Neural progenitor cell (in vitro differentiated cells): ENCODE measurements around the gene DOCK3. TPM values are rescaled to one million over a fixed set of nuclear protein-coding genes. Genes with fewer than 3 reads are reported as not detected.

Experiments used
- DNase-seq: peaks from one replicate; pipeline ENCODE4 v3.0.0-alpha.2; 2016; ENCODE audit warnings: low spot score
- H2AFZ ChIP-seq: fragments of 200-600 bp; sonication (generic); replicated peaks from 2 replicates; pipeline ENCODE4 v1.6.1; 2016; ENCODE audit warnings: antibody characterized with exemption
- H3F3A ChIP-seq: fragments of 200-600 bp; sonication (generic); 2 replicates; pipeline ENCODE4 v1.6.1; 2016; ENCODE audit warnings: antibody characterized with exemption, low read depth
- H3K27ac ChIP-seq: fragments of 200-600 bp; sonication (generic); 2 replicates; pipeline ENCODE4 v1.5.1; 2016; ENCODE audit warnings: mild to moderate bottlenecking
- H3K27me3 ChIP-seq: fragments of 200-600 bp; sonication (generic); 2 replicates; pipeline ENCODE4 v1.6.1; 2016; ENCODE audit warnings: mild to moderate bottlenecking, moderate library complexity
- H3K36me3 ChIP-seq: fragments of 200-600 bp; sonication (generic); 2 replicates; pipeline ENCODE4 v1.5.1; 2016
- H3K4me1 ChIP-seq: fragments of 200-600 bp; sonication (generic); 2 replicates; pipeline ENCODE4 v1.6.1; 2016; ENCODE audit warnings: mixed run types
- H3K4me2 ChIP-seq: fragments of 200-600 bp; sonication (generic); 2 replicates; pipeline ENCODE4 v1.6.1; 2016
- H3K4me3 ChIP-seq: fragments of 200-600 bp; sonication (generic); 2 replicates; pipeline ENCODE4 v1.5.1; 2016
- H3K79me2 ChIP-seq: fragments of 200-600 bp; sonication (generic); 2 replicates; pipeline ENCODE4 v1.6.1; 2016; ENCODE audit warnings: low read depth
- H3K9ac ChIP-seq: fragments of 200-600 bp; sonication (generic); 2 replicates; pipeline ENCODE4 v1.6.1; 2016
- H3K9me3 ChIP-seq: fragments of 200-600 bp; sonication (generic); 2 replicates; pipeline ENCODE4 v1.5.1; 2016; ENCODE audit warnings: low read depth
- H4K20me1 ChIP-seq: fragments of 200-600 bp; sonication (generic); 2 replicates; pipeline ENCODE4 v1.6.1; 2016; ENCODE audit warnings: low read depth
- H3K27ac Mint-ChIP-seq: 3 replicates; pipeline ENCODE4 v1.8.0; 2021; ENCODE audit warnings: mixed read lengths
- H3K27me3 Mint-ChIP-seq: 2 replicates; pipeline ENCODE4 v1.8.0; 2022; ENCODE audit warnings: low read depth, mild to moderate bottlenecking, inconsistent platforms, moderate library complexity, mixed read lengths; ENCODE audit not compliant: insufficient read depth
- H3K36me3 Mint-ChIP-seq: 3 replicates; pipeline ENCODE4 v1.8.0; 2021; ENCODE audit warnings: mixed read lengths
- H3K4me1 Mint-ChIP-seq: 3 replicates; pipeline ENCODE4 v1.8.0; 2021; ENCODE audit warnings: mixed read lengths
- H3K4me3 Mint-ChIP-seq: 3 replicates; pipeline ENCODE4 v1.8.0; 2021; ENCODE audit warnings: mild to moderate bottlenecking, moderate library complexity, mixed read lengths
- H3K9me3 Mint-ChIP-seq: 3 replicates; pipeline ENCODE4 v1.8.0; 2020; ENCODE audit warnings: mixed read lengths
- CTCF ChIP-seq: fragments of 200-600 bp; sonication (generic); IDR thresholded peaks from 2 replicates; pipeline ENCODE4 v1.5.1; 2017; ENCODE audit warnings: antibody characterized with exemption, mild to moderate bottlenecking
- EZH2 ChIP-seq: fragments of 200-600 bp; sonication (generic); IDR thresholded peaks from 2 replicates; pipeline ENCODE4 v1.6.1; 2017; ENCODE audit warnings: antibody characterized with exemption, mild to moderate bottlenecking, moderate library complexity
- EZH2phosphoT487 ChIP-seq: fragments of 200-600 bp; sonication (generic); IDR thresholded peaks from 2 replicates; pipeline ENCODE4 v1.6.1; 2017; ENCODE audit warnings: antibody characterized with exemption
- total RNA-seq: library from RNA; depleted of rRNA; stranded (reverse); fragments of >200 nt; gene quantifications from 2 replicates; pipeline ENCODE4 v1.2.3, GENCODE V29; 2015; ENCODE audit warnings: low replicate concordance

The DOCK3 gene
- total RNA-seq, 1 donor from 2014 or later: 10.7 TPM

- H3F3A ChIP-seq: no peaks in the 10 kb centered on the region
- no peak overlapping the region for H2AFZ ChIP-seq
- Mint-ChIP-seq H3K27me3 (peaks cover 8% of the 10 kb centered on the region), H3K4me3 (no peak overlapping the region), H3K36me3 (no peaks in the 10 kb centered on the region), H3K9me3 (no peaks in the 10 kb centered on the region), H3K27ac (no peak overlapping the region), H3K4me1 (peaks cover 11% of the 10 kb centered on the region)
- TF ChIP-seq CTCF (no peak), EZH2phosphoT487 (no peak), EZH2 (no peak)
- H4K20me1 ChIP-seq: no peaks in the 10 kb centered on the region
- H3K79me2 ChIP-seq: no peaks in the 10 kb centered on the region
- H3K4me1 ChIP-seq: peaks cover 4% of the 10 kb centered on the region
- H3K9ac ChIP-seq: no peak overlapping the region
- H3K27ac ChIP-seq: no peak overlapping the region
- no peaks in the 10 kb centered on the region for H3K9me3 ChIP-seq
- H3K27me3 ChIP-seq: peaks cover 3% of the 10 kb centered on the region
- no peaks in the 10 kb centered on the region for H3K36me3 ChIP-seq
- no peak for DNase-seq
- no peak overlapping the region for H3K4me3 ChIP-seq
- no peak overlapping the region for H3K4me2 ChIP-seq
Measured at GRCh38 chr3:50666837-50667236, 7.9 kb upstream of the DOCK3 start.

- Histone ChIP-seq H3K9ac (no peak overlapping the region), H3K4me2 (no peak overlapping the region), H3K9me3 (no peaks in the 10 kb centered on the region), H4K20me1 (no peaks in the 10 kb centered on the region), H2AFZ (no peak overlapping the region), H3F3A (peaks cover 19% of the 10 kb centered on the region), H3K4me1 (peaks cover 13% of the 10 kb centered on the region), H3K79me2 (peaks cover 10% of the 10 kb centered on the region), H3K27me3 (peaks cover 27% of the 10 kb centered on the region), H3K27ac (no peak overlapping the region), H3K36me3 (no peaks in the 10 kb centered on the region), H3K4me3 (no peak overlapping the region)
- Mint-ChIP-seq H3K4me3 (no peak overlapping the region), H3K27ac (no peak overlapping the region), H3K4me1 (peaks cover 18% of the 10 kb centered on the region), H3K9me3 (no peaks in the 10 kb centered on the region), H3K36me3 (peaks cover 2% of the 10 kb centered on the region), H3K27me3 (peaks cover 24% of the 10 kb centered on the region)
- TF ChIP-seq EZH2 (no peak), EZH2phosphoT487 (no peak), CTCF (no peak)
- DNase-seq: no peak
Measured at GRCh38 chr3:50671331-50671730, 3.4 kb upstream of the DOCK3 start.

DNA sequence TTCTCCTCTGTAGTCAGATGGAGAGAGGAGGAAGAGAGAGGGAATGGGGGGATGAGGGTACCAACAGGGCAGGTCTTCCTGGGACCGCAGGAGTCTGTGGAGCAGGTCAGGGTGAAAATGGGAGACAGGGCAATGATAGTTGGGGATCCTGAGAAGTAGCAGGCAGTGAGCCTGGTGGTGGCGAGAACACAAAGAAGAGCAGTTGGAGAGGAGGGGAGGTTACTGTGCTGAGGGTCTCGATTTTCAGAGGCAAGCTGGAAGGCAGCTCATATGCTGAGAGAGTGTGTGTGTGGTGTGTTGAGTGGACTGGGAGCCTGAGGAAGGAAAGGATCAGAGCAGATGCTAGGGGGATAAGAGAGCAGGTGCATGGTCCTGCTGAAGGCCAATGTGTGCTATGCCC is 2.1 kb upstream of the DOCK3 start:
- H3K27me3 ChIP-seq: peaks cover 27% of the 10 kb centered on the region
- H3K4me1 ChIP-seq: peaks cover 26% of the 10 kb centered on the region
- H3K4me2 ChIP-seq: no peak overlapping the region
- H3K27ac ChIP-seq: no peak overlapping the region
- Mint-ChIP-seq H3K36me3 (peaks cover 2% of the 10 kb centered on the region), H3K4me1 (peaks cover 11% of the 10 kb centered on the region), H3K27ac (no peak overlapping the region), H3K27me3 (peaks cover 24% of the 10 kb centered on the region), H3K4me3 (no peak overlapping the region), H3K9me3 (no peaks in the 10 kb centered on the region)
- no peak overlapping the region for H3K4me3 ChIP-seq
- H3K79me2 ChIP-seq: peaks cover 23% of the 10 kb centered on the region
- DNase-seq: no peak
- peaks cover 4% of the 10 kb centered on the region for H4K20me1 ChIP-seq
- H2AFZ ChIP-seq: no peak overlapping the region
- no peak overlapping the region for H3K9ac ChIP-seq
- H3F3A ChIP-seq: peaks cover 19% of the 10 kb centered on the region
- TF ChIP-seq EZH2phosphoT487: no peak
- H3K36me3 ChIP-seq: no peaks in the 10 kb centered on the region
- no peaks in the 10 kb centered on the region for H3K9me3 ChIP-seq

- Mint-ChIP-seq H3K4me3 (peak overlapping the region; percentile 83), H3K27me3 (peaks cover 20% of the 10 kb centered on the region), H3K4me1 (peaks cover 11% of the 10 kb centered on the region), H3K9me3 (no peaks in the 10 kb centered on the region), H3K36me3 (peaks cover 2% of the 10 kb centered on the region), H3K27ac (no peak overlapping the region)
- Histone ChIP-seq H2AFZ (peak overlapping the region; percentile 99), H3K79me2 (peaks cover 36% of the 10 kb centered on the region), H3K9ac (no peak overlapping the region), H3K4me2 (peak overlapping the region; percentile 94), H3K9me3 (no peaks in the 10 kb centered on the region), H4K20me1 (peaks cover 4% of the 10 kb centered on the region), H3K4me1 (peaks cover 29% of the 10 kb centered on the region), H3K27ac (no peak overlapping the region), H3F3A (peaks cover 19% of the 10 kb centered on the region), H3K36me3 (no peaks in the 10 kb centered on the region), H3K27me3 (peaks cover 27% of the 10 kb centered on the region), H3K4me3 (peak overlapping the region; percentile 64)
- TF ChIP-seq EZH2phosphoT487 (no peak), EZH2 (no peak)
- no peak for DNase-seq
Measured at GRCh38 chr3:50673931-50674330, 796 bp upstream of the DOCK3 start.
